HepG2 (cell line): Measurements from ENCODE around the gene SRP68. TPM values are rescaled to one million over a fixed set of nuclear protein-coding genes. Genes with fewer than 3 reads are reported as not detected.

Source experiments
- ATAC-seq: fragments of 200-7000 bp; cut with Tn5 transposase; 3 replicates; pipeline ENCODE4 v1.9.1; 2020; ENCODE audit warnings: mild to moderate bottlenecking, moderate library complexity
- BruUV-seq: library from RNA; stranded (reverse); fragments of 400-500 nt; replicated peaks from 2 replicates; lab custom pipeline; 2021; lab: Mats Ljungman, UMichigan
- CTCF ChIA-PET: fragments of 300-600 bp; formaldehyde crosslinking; extraction: SDS; loops from one replicate; lab custom pipeline; 2021; ENCODE audit warnings: low total read pairs, inconsistent platforms, low intra/inter-chr PET ratio; lab: Yijun Ruan, JAX
- POLR2A ChIA-PET: fragments of 350-600 bp; sonication (Branson Sonifier 250); formaldehyde crosslinking; loops from one replicate; lab custom pipeline; 2020; ENCODE audit warnings: antibody characterized with exemption, inconsistent platforms; lab: Yijun Ruan, JAX
- DNase-seq: peaks from one replicate; pipeline ENCODE4 v3.0.0-alpha.2; 2015; ENCODE audit warnings: low spot score
- FAIRE-seq: peaks from 3 replicates; lab custom pipeline; 2011; peaks lifted over from hg19 to GRCh38; lab: Jason Lieb, UNC
- H2AFZ ChIP-seq: one replicate; pipeline ENCODE4 v1.6.1; 2011; ENCODE audit warnings: low read length, inconsistent platforms
- H3K27ac ChIP-seq: fragments of 300-600 bp; 3 replicates; pipeline ENCODE4 v1.8.0; 2011; ENCODE audit warnings: mixed run types, mild to moderate bottlenecking, mixed read lengths, low read length, inconsistent platforms; ENCODE audit not compliant: insufficient read depth; ENCODE audit errors: extremely low read length
- H3K27me3 ChIP-seq, 2 experiments: fragments of 200-600 bp in 1 of 2; 2 replicates in 1 of 2; 3 replicates in 1 of 2; pipeline versions ENCODE4 v1.6.0 to v1.8.0; 2011; ENCODE audit warnings: low read length in 2 of 2, mild to moderate bottlenecking in 2 of 2, moderate library complexity in 2 of 2, inconsistent platforms in 1 of 2; ENCODE audit not compliant: insufficient read depth in 2 of 2, control insufficient read depth in 1 of 2
- H3K36me3 ChIP-seq, 2 experiments: fragments of 200-600 bp in 1 of 2; replicated peaks in 1 of 2; 2 replicates in 1 of 2; 3 replicates in 1 of 2; pipeline versions ENCODE4 v1.5.1 to v1.8.0; 2011; ENCODE audit warnings: low read length in 2 of 2, inconsistent platforms in 1 of 2; ENCODE audit not compliant: insufficient read depth in 2 of 2, control insufficient read depth in 1 of 2
- H3K4me1 ChIP-seq: 2 replicates; pipeline ENCODE4 v1.5.1; 2012; ENCODE audit warnings: low read length, inconsistent platforms; ENCODE audit not compliant: insufficient read depth
- H3K4me2 ChIP-seq: 2 replicates; pipeline ENCODE4 v1.6.0; 2011; ENCODE audit warnings: low read depth, low read length, inconsistent platforms
- H3K4me3 ChIP-seq, 3 experiments: fragments of 200-600 bp in 1 of 3; sonication (generic), shearing (Covaris generic) in 1 of 3; replicated peaks in 1 of 3; 2 replicates each; pipeline ENCODE4 v1.5.1; 2011 to 2016; ENCODE audit warnings: low read length in 3 of 3, inconsistent platforms in 2 of 3, low read depth in 2 of 3, mild to moderate bottlenecking in 2 of 3, control low read depth in 1 of 3, mixed read lengths in 1 of 3; ENCODE audit not compliant: insufficient read depth in 1 of 3
- H3K79me2 ChIP-seq: one replicate; pipeline ENCODE4 v1.6.1; 2011; ENCODE audit warnings: low read length, inconsistent platforms; ENCODE audit not compliant: insufficient read depth
- H3K9ac ChIP-seq: 2 replicates; pipeline ENCODE4 v1.6.0; 2011; ENCODE audit warnings: mild to moderate bottlenecking, low read depth, low read length, inconsistent platforms; ENCODE audit not compliant: insufficient read depth
- H3K9me3 ChIP-seq: 2 replicates; pipeline ENCODE4 v1.5.1; 2012; ENCODE audit warnings: mild to moderate bottlenecking, low read length
- H4K20me1 ChIP-seq: 2 replicates; pipeline ENCODE4 v1.6.0; 2011; ENCODE audit warnings: inconsistent platforms, mild to moderate bottlenecking, low read length, moderate library complexity; ENCODE audit not compliant: insufficient read depth
- AGO2 ChIP-seq: fragments of 200-400 bp; formaldehyde crosslinking; optimal IDR thresholded peaks from 2 replicates; pipeline ENCODE3; 2017; ENCODE audit warnings: mild to moderate bottlenecking, low read depth, low read length, moderate library complexity
- CAMTA2 ChIP-seq: sonication (generic); formaldehyde crosslinking; IDR thresholded peaks from 2 replicates; pipeline ENCODE4 v1.4.0; 2020; ENCODE audit warnings: mild to moderate bottlenecking, missing genetic modification reagents, borderline replicate concordance
- GPN1 ChIP-seq: sonication (generic); formaldehyde crosslinking; IDR thresholded peaks from 2 replicates; pipeline ENCODE4 v1.5.1; 2020; ENCODE audit warnings: missing genetic modification reagents, borderline replicate concordance
- HNRNPH1 ChIP-seq: fragments of 200-400 bp; formaldehyde crosslinking; optimal IDR thresholded peaks from 2 replicates; pipeline ENCODE3; 2017; ENCODE audit warnings: mild to moderate bottlenecking, low read depth, low read length
- HNRNPK ChIP-seq: fragments of 200-400 bp; formaldehyde crosslinking; IDR thresholded peaks from 2 replicates; pipeline ENCODE4 v1.6.1; 2018; ENCODE audit warnings: low read length, low read depth, moderate library complexity, mild to moderate bottlenecking; ENCODE audit not compliant: poor library complexity, severe bottlenecking
- KLF16 ChIP-seq, 2 experiments: sonication (generic) in 1 of 2; formaldehyde crosslinking in 1 of 2; IDR thresholded peaks; 2 replicates each; pipeline versions ENCODE4 v1.6.1 to v1.8.0; 2016 to 2023; ENCODE audit warnings: missing genetic modification reagents in 2 of 2, missing compliant biosample characterization in 1 of 2
- NFKBIZ ChIP-seq: IDR thresholded peaks from 2 replicates; pipeline ENCODE4 v1.6.1; 2018; ENCODE audit warnings: missing genetic modification reagents, missing compliant biosample characterization
- PHF5A ChIP-seq: IDR thresholded peaks from one replicate; pipeline ENCODE4 v1.6.1; 2018; ENCODE audit warnings: low read depth, missing genetic modification reagents; ENCODE audit not compliant: unreplicated experiment
- POLR2A ChIP-seq, 2 experiments: IDR thresholded peaks; 2 replicates each; pipeline ENCODE4 v1.6.1; 2011; ENCODE audit warnings: low read depth in 2 of 2, low read length in 2 of 2, mild to moderate bottlenecking in 1 of 2, moderate library complexity in 1 of 2; ENCODE audit not compliant: insufficient read depth in 1 of 2
- STAG1 ChIP-seq: sonication (generic); formaldehyde crosslinking; IDR thresholded peaks from 2 replicates; pipeline ENCODE4 v1.4.0; 2020; ENCODE audit warnings: missing genetic modification reagents
- TEAD2 ChIP-seq: sonication (generic); formaldehyde crosslinking; IDR thresholded peaks from 2 replicates; pipeline ENCODE4 v1.9.0; 2021; ENCODE audit warnings: missing genetic modification reagents
- ZKSCAN5 ChIP-seq: sonication (generic); formaldehyde crosslinking; IDR thresholded peaks from 2 replicates; pipeline ENCODE4 v1.5.1; 2020; ENCODE audit warnings: mild to moderate bottlenecking, missing genetic modification reagents
- ZMYM4 ChIP-seq: sonication (generic); formaldehyde crosslinking; IDR thresholded peaks from 2 replicates; pipeline ENCODE4 v1.8.1; 2023; ENCODE audit warnings: mild to moderate bottlenecking, missing genetic modification reagents
- ZNF276 ChIP-seq: sonication (generic); formaldehyde crosslinking; IDR thresholded peaks from 2 replicates; pipeline ENCODE4 v1.4.0; 2020; ENCODE audit warnings: mild to moderate bottlenecking, low read depth, missing genetic modification reagents
- WGBS: methylation state at CpG from one replicate; pipeline ENCODE4 v1.1.6; 2017; ENCODE audit warnings: low lambda C conversion rate; 5-methylcytosine and 5-hydroxymethylcytosine counted together
- in situ Hi-C: cut with HindIII; loops from 2 replicates; pipeline ENCODE4 v1.10.0; 2017; ENCODE audit warnings: low pct_unique_long_range_greater_than_20kb; ENCODE audit not compliant: extremely low pct_ligation_motif_present
- intact Hi-C: fragments of 100-400 bp; cut with micrococcal nuclease; formaldehyde crosslinking; loops from one replicate; pipeline ENCODE4 v1.10.0; 2022; ENCODE audit not compliant: unreplicated experiment
- polyA plus RNA-seq, 8 experiments: library from polyadenylated mRNA; depleted of rRNA in 3 of 8; stranded (reverse) in 7 of 8; unstranded in 1 of 8; fragments of >200 nt; fragmentation: Illumina TruSeq in 4 of 8; extraction: Trizol in 4 of 8; gene quantifications; 2 replicates each; pipeline versions ENCODE4 v1.2.1 to v1.2.3, GENCODE V29; 2011 to 2016; ENCODE audit warnings: low read depth in 4 of 8, missing spikeins in 1 of 8, mixed read lengths in 1 of 8; ENCODE audit not compliant: insufficient read depth in 1 of 8
- total RNA-seq, 5 experiments: library from RNA; depleted of rRNA; stranded (reverse); fragments of >200 nt; fragmentation: Illumina TruSeq; extraction: Trizol; gene quantifications; 2 replicates each; pipeline ENCODE4 v1.2.3, GENCODE V29; 2016; ENCODE audit warnings: low read depth in 1 of 5

Gene SRP68
- total and polyA plus RNA-seq, 2 of the 13 experiments (the other 11 are each of a cell fraction or from before 2014, with no cell fraction given): 39.8 to 74.3 TPM

- Histone ChIP-seq H3K4me2 (no peak overlapping the region), H4K20me1 (no peaks in the 10 kb centered on the region), H3K9me3 (no peaks in the 10 kb centered on the region), H3K36me3 (peaks cover 77 to 92% of the 10 kb centered on the region in 2 experiments; a peak in 4 of 5 replicates), H3K4me3 (no peak overlapping the region), H3K79me2 (no peaks in the 10 kb centered on the region), H3K4me1 (no peaks in the 10 kb centered on the region), H3K9ac (no peak overlapping the region), H2AFZ (no peak overlapping the region), H3K27me3 (no peaks in the 10 kb centered on the region), H3K27ac (no peak overlapping the region)
- intact Hi-C loops: no loop called here
- no TSS peak for BruUV-seq
- no peak for TF ChIP-seq ZMYM4 (CRISPR knock-in tag)
- TF ChIP-seq POLR2A (IDR thresholded peaks at IDR 0.05; ENCODE audit: insufficient read depth in 1 of 2, low read depth in 2 of 2, low read length in 2 of 2): 0 out of 4 replicates have a peak, but pooled peaks of 1 of the 2 experiments have one; percentile 12
- in situ Hi-C loops: no loop called here
- ChIA-PET POLR2A (interaction anchor here (1.5 kb wide), 1 partner anchor 14 kb away, joined by 5 read pairs; the partner anchor contains the start of gene EXOC7), CTCF (interaction anchor here (0.6 kb wide), 1 partner anchor 230 kb away, joined by 3 read pairs; no protein-coding TSS in a partner anchor)
- over 99% methylated on average over 12 of the region's 25 CpGs for WGBS
- no peak for ATAC-seq
- no peak for FAIRE-seq
- no peak for DNase-seq
Measured at GRCh38 chr17:76088868-76089576, 16.7 kb upstream of the SRP68 start.

GRCh38 chr17:76088041-76088867, 15.9 kb upstream of the SRP68 start:
- no peak overlapping the region for H2AFZ ChIP-seq
- no peaks in the 10 kb centered on the region for H3K9me3 ChIP-seq
- intact Hi-C loops (no loop called here), in situ Hi-C loops (no loop called here)
- peaks cover 70 to 87% of the 10 kb centered on the region in 2 experiments; a peak in 4 of 5 replicates for H3K36me3 ChIP-seq
- H3K9ac ChIP-seq: no peak overlapping the region
- DNase-seq: no peak
- CTCF ChIA-PET: no interaction called here
- no peaks in the 10 kb centered on the region for H3K79me2 ChIP-seq
- ATAC-seq: peak; percentile 68
- 95% methylated on average over 21 of the region's 25 CpGs for WGBS
- no peaks in the 10 kb centered on the region for H3K27me3 ChIP-seq
- H3K4me2 ChIP-seq: no peak overlapping the region
- BruUV-seq: no TSS peak
- no peak for FAIRE-seq
- H4K20me1 ChIP-seq: no peaks in the 10 kb centered on the region
- no peak overlapping the region for H3K4me3 ChIP-seq
- H3K27ac ChIP-seq: no peak overlapping the region
- POLR2A ChIA-PET: no interaction called here
- no peaks in the 10 kb centered on the region for H3K4me1 ChIP-seq
- no peak for TF ChIP-seq GPN1 (CRISPR knock-in tag)
- 0 out of 2 replicates have a peak, but pooled peaks have one; percentile 15 for TF ChIP-seq STAG1 (CRISPR knock-in tag)
- TF ChIP-seq AGO2: peak; percentile 32
- no peak for TF ChIP-seq ZKSCAN5 (CRISPR knock-in tag)
- TF ChIP-seq PHF5A (CRISPR knock-in tag): no peak
- TF ChIP-seq CAMTA2 (CRISPR knock-in tag): no peak
- no peak for TF ChIP-seq TEAD2 (CRISPR knock-in tag)
- no peak for TF ChIP-seq HNRNPH1
- TF ChIP-seq ZNF276: no peak
- no peak for TF ChIP-seq KLF16 (CRISPR knock-in tag; IDR thresholded peaks at IDR 0.05)
- TF ChIP-seq HNRNPK: no peak
- TF ChIP-seq NFKBIZ (CRISPR knock-in tag): no peak
